HEK293 (cell line): ENCODE results near the gene PLCB1.

Experiments used
- CTCF ChIA-PET: fragments of 350-600 bp; formaldehyde crosslinking; extraction: SDS; loops from one replicate; lab custom pipeline; 2021; ENCODE audit warnings: antibody characterized with exemption; lab: Yijun Ruan, JAX
- POLR2A ChIA-PET: fragments of 300-600 bp; formaldehyde crosslinking; extraction: SDS; loops from one replicate; lab custom pipeline; 2020; ENCODE audit warnings: antibody characterized with exemption, inconsistent platforms; lab: Yijun Ruan, JAX
- H3K27ac ChIP-seq: fragments of 200-500 bp; sonication (Bioruptor generic); 2 replicates; pipeline ENCODE4 v1.5.1; 2014; ENCODE audit warnings: low read depth, low read length, control low read depth, inconsistent platforms; ENCODE audit errors: extremely low read depth
- H3K36me3 ChIP-seq, 2 experiments: fragments of 200-500 bp in 1 of 2; sonication (Bioruptor generic) in 1 of 2; 1 replicate in 1 of 2; 2 replicates in 1 of 2; pipeline ENCODE4 v1.5.1; 2014 to 2017; ENCODE audit warnings: inconsistent platforms in 2 of 2, low read length in 2 of 2; ENCODE audit not compliant: control insufficient read depth in 2 of 2, insufficient read depth in 1 of 2
- H3K4me1 ChIP-seq: fragments of 200-500 bp; sonication (Bioruptor generic); 2 replicates; pipeline ENCODE4 v1.5.1; 2014; ENCODE audit warnings: mild to moderate bottlenecking, low read length, inconsistent platforms; ENCODE audit not compliant: control insufficient read depth, insufficient read depth
- H3K4me3 ChIP-seq: 2 replicates; pipeline ENCODE4 v1.5.1; 2011; ENCODE audit warnings: low read depth, mild to moderate bottlenecking, control low read depth, low read length, moderate library complexity
- H3K9me3 ChIP-seq: fragments of 200-500 bp; sonication (Bioruptor generic); 2 replicates; pipeline ENCODE4 v1.5.1; 2014; ENCODE audit warnings: low read depth, low read length, inconsistent platforms; ENCODE audit not compliant: control insufficient read depth, insufficient read depth
- BCL11B ChIP-seq: fragments of 450-650 bp; formaldehyde crosslinking; IDR thresholded peaks from 2 replicates; pipeline ENCODE4 v1.5.1; 2016; ENCODE audit warnings: low read depth, missing biosample characterization, missing genetic modification characterization
- MYNN ChIP-seq: fragments of 450-650 bp; formaldehyde crosslinking; IDR thresholded peaks from 2 replicates; pipeline ENCODE4 v1.5.1; 2016; ENCODE audit warnings: missing biosample characterization, missing genetic modification characterization, borderline replicate concordance
- MZF1 ChIP-seq: fragments of 450-650 bp; formaldehyde crosslinking; IDR thresholded peaks from 2 replicates; pipeline ENCODE4 v1.5.1; 2017; ENCODE audit warnings: missing biosample characterization, missing genetic modification characterization, borderline replicate concordance
- PATZ1 ChIP-seq: fragments of 450-650 bp; formaldehyde crosslinking; IDR thresholded peaks from 2 replicates; pipeline ENCODE4 v1.5.1; 2016; ENCODE audit warnings: missing biosample characterization, missing genetic modification characterization
- PRDM10 ChIP-seq: fragments of 450-650 bp; formaldehyde crosslinking; IDR thresholded peaks from 2 replicates; pipeline ENCODE4 v1.5.1; 2016; ENCODE audit warnings: missing biosample characterization, missing genetic modification characterization
- SETDB1 ChIP-seq: IDR thresholded peaks from one replicate; pipeline ENCODE4 v1.6.1; 2017; ENCODE audit warnings: mild to moderate bottlenecking, low read length, moderate library complexity, mixed read lengths; ENCODE audit not compliant: insufficient read length
- SP2 ChIP-seq: fragments of 450-650 bp; formaldehyde crosslinking; IDR thresholded peaks from 2 replicates; pipeline ENCODE4 v1.5.1; 2016; ENCODE audit warnings: missing biosample characterization, missing genetic modification characterization
- YY1 ChIP-seq: fragments of 450-650 bp; formaldehyde crosslinking; IDR thresholded peaks from 2 replicates; pipeline ENCODE4 v1.5.1; 2018; ENCODE audit warnings: missing biosample characterization, missing genetic modification characterization
- ZBTB11 ChIP-seq: fragments of 450-650 bp; formaldehyde crosslinking; conservative IDR thresholded peaks from 2 replicates; pipeline ENCODE4 v1.5.1; 2016; ENCODE audit warnings: low read depth, missing biosample characterization, missing genetic modification characterization
- ZBTB20 ChIP-seq: fragments of 450-650 bp; formaldehyde crosslinking; IDR thresholded peaks from 2 replicates; pipeline ENCODE4 v1.5.1; 2016; ENCODE audit warnings: missing biosample characterization, missing genetic modification characterization
- ZBTB8A ChIP-seq: fragments of 450-650 bp; formaldehyde crosslinking; IDR thresholded peaks from 2 replicates; pipeline ENCODE4 v1.5.1; 2016; ENCODE audit warnings: missing biosample characterization, missing genetic modification characterization
- ZNF157 ChIP-seq: fragments of 450-650 bp; formaldehyde crosslinking; IDR thresholded peaks from 2 replicates; pipeline ENCODE4 v1.5.1; 2016; ENCODE audit warnings: missing biosample characterization, missing genetic modification characterization
- ZNF19 ChIP-seq: fragments of 450-650 bp; formaldehyde crosslinking; IDR thresholded peaks from 2 replicates; pipeline ENCODE4; 2016; ENCODE audit warnings: missing biosample characterization, missing genetic modification characterization, low read depth
- ZNF433 ChIP-seq: fragments of 450-650 bp; formaldehyde crosslinking; IDR thresholded peaks from 2 replicates; pipeline ENCODE4 v1.5.1; 2016; ENCODE audit warnings: missing biosample characterization, missing genetic modification characterization, low read depth
- ZNF48 ChIP-seq: fragments of 450-650 bp; formaldehyde crosslinking; IDR thresholded peaks from 2 replicates; pipeline ENCODE4 v1.5.1; 2016; ENCODE audit warnings: missing biosample characterization, missing genetic modification characterization
- ZNF571 ChIP-seq: fragments of 450-650 bp; formaldehyde crosslinking; IDR thresholded peaks from 2 replicates; pipeline ENCODE4 v1.5.0; 2017; ENCODE audit warnings: missing biosample characterization, missing genetic modification characterization
- ZNF621 ChIP-seq: fragments of 450-650 bp; formaldehyde crosslinking; IDR thresholded peaks from 2 replicates; pipeline ENCODE4 v1.5.1; 2017; ENCODE audit warnings: missing biosample characterization, missing genetic modification characterization
- ZNF658 ChIP-seq: fragments of 450-650 bp; formaldehyde crosslinking; IDR thresholded peaks from 2 replicates; pipeline ENCODE4; 2016; ENCODE audit warnings: missing biosample characterization, missing genetic modification characterization
- ZNF791 ChIP-seq: fragments of 450-650 bp; formaldehyde crosslinking; IDR thresholded peaks from 2 replicates; pipeline ENCODE4 v1.5.1; 2016; ENCODE audit warnings: missing biosample characterization, missing genetic modification characterization
- ZNF792 ChIP-seq: fragments of 450-650 bp; formaldehyde crosslinking; IDR thresholded peaks from 2 replicates; pipeline ENCODE4 v1.5.1; 2016; ENCODE audit warnings: missing biosample characterization, missing genetic modification characterization
- ZSCAN16 ChIP-seq: fragments of 450-650 bp; formaldehyde crosslinking; IDR thresholded peaks from 2 replicates; pipeline ENCODE4 v1.5.1; 2016; ENCODE audit warnings: missing biosample characterization, missing genetic modification characterization
- ZSCAN23 ChIP-seq: fragments of 450-650 bp; formaldehyde crosslinking; IDR thresholded peaks from 2 replicates; pipeline ENCODE4 v1.5.1; 2016; ENCODE audit warnings: missing biosample characterization, missing genetic modification characterization
- ZSCAN5A ChIP-seq: fragments of 450-650 bp; formaldehyde crosslinking; IDR thresholded peaks from 2 replicates; pipeline ENCODE4 v1.5.1; 2016; ENCODE audit warnings: missing biosample characterization, missing genetic modification characterization
- TF ChIP-seq, protein P1 (sequence below): fragments of 450-650 bp; formaldehyde crosslinking; IDR thresholded peaks from 2 replicates; pipeline ENCODE4 v1.5.1; 2016; ENCODE audit warnings: missing biosample characterization, missing genetic modification characterization

PLCB1 gene

DNA sequence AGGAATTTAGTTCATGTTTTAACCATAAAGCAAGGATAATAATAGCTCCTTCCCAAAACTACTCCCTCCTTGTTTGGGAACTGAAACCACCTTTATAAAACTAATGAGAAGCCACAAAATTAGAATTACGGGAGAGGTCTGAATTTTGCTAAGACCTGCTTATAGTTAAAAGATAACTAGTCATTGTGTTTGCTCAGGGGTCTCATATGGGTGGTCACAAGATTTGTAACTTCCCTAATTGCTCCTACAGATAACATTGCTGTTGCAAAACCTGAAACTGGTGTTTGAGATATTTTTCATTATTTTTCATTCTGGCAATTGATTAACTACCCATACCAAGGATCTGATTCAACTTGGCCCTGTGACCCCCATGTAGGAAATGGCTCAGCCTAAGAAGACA is 782.4 kb downstream of the PLCB1 start:
- POLR2A ChIA-PET = no interaction called here
- TF ChIP-seq ZNF433 (tag by site-specific recombination) = no peak
- TF ChIP-seq ZNF157 (tag by site-specific recombination) = no peak
- TF ChIP-seq ZNF621 (tag by site-specific recombination) = no peak
- no peak for TF ChIP-seq YY1 (tag by site-specific recombination)
- TF ChIP-seq ZNF792 = no peak
- no peak for TF ChIP-seq PATZ1 (tag by site-specific recombination)
- TF ChIP-seq ZSCAN5A (tag by site-specific recombination) = no peak
- no peak for TF ChIP-seq ZNF791 (tag by site-specific recombination)
- TF ChIP-seq ZSCAN23 (tag by site-specific recombination) = no peak
- TF ChIP-seq ZNF19 (tag by site-specific recombination) = no peak
- no peak for TF ChIP-seq ZBTB20 (tag by site-specific recombination)
- no peak for TF ChIP-seq ZSCAN16 (tag by site-specific recombination)
- TF ChIP-seq SETDB1 = no peak
- TF ChIP-seq, all 188 proteins: peak for 0
- Histone ChIP-seq H3K4me3 (no peak overlapping the region), H3K4me1 (no peaks in the 10 kb centered on the region), H3K36me3 (no peaks in the 10 kb centered on the region), H3K9me3 (no peaks in the 10 kb centered on the region), H3K27ac (no peak overlapping the region)
- CTCF ChIA-PET = interaction anchor here (0.6 to 1.0 kb wide), 2 partner anchors 454 to 494 kb away, joined by 3 to 5 read pairs; no protein-coding TSS in a partner anchor

- Histone ChIP-seq H3K9me3 (no peaks in the 10 kb centered on the region), H3K27ac (no peak overlapping the region), H3K36me3 (no peaks in the 10 kb centered on the region), H3K4me1 (no peaks in the 10 kb centered on the region), H3K4me3 (no peak overlapping the region)
- CTCF ChIA-PET = interaction anchor here (0.6 kb wide), 1 partner anchor 126 kb away, joined by 4 read pairs; no protein-coding TSS in a partner anchor
- POLR2A ChIA-PET = no interaction called here
- TF ChIP-seq PRDM10 (tag by site-specific recombination) = no peak
- TF ChIP-seq ZNF571 = no peak
- TF ChIP-seq, protein P1, sequence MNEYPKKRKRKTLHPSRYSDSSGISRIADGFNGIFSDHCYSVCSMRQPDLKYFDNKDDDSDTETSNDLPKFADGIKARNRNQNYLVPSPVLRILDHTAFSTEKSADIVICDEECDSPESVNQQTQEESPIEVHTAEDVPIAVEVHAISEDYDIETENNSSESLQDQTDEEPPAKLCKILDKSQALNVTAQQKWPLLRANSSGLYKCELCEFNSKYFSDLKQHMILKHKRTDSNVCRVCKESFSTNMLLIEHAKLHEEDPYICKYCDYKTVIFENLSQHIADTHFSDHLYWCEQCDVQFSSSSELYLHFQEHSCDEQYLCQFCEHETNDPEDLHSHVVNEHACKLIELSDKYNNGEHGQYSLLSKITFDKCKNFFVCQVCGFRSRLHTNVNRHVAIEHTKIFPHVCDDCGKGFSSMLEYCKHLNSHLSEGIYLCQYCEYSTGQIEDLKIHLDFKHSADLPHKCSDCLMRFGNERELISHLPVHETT (tag by site-specific recombination) = no peak
- no peak for TF ChIP-seq ZNF48 (tag by site-specific recombination)
- no peak for TF ChIP-seq ZBTB8A (tag by site-specific recombination)
- TF ChIP-seq SP2 (tag by site-specific recombination) = no peak
- no peak for TF ChIP-seq MYNN
- no peak for TF ChIP-seq MZF1 (tag by site-specific recombination)
- TF ChIP-seq ZNF658 (tag by site-specific recombination) = no peak
- no peak for TF ChIP-seq BCL11B
- TF ChIP-seq ZBTB11 (tag by site-specific recombination) = no peak
Measured at GRCh38 chr20:8917084-8917483, 785.0 kb downstream of the PLCB1 start.
